Osteoblast (primary cell): Measurements from ENCODE around the gene FLCN. TPM values are rescaled to one million over a fixed set of nuclear protein-coding genes. Genes with fewer than 3 reads are reported as not detected.
"Not testable (repeated sequence)": the region's sequence is repeated elsewhere in the genome, so short reads cannot be mapped to it uniquely, and the experiment has no call there.

ENCODE experiments used
- DNase-seq: peaks from one replicate; pipeline ENCODE4 v3.0.0; 2011; ENCODE audit warnings: low spot score, mixed read lengths; ENCODE audit not compliant: insufficient read length; ENCODE audit errors: missing footprints
- H2AFZ ChIP-seq: 2 replicates; pipeline ENCODE4 v1.6.0; 2011; ENCODE audit warnings: mild to moderate bottlenecking, low read length
- H3K27ac ChIP-seq: 2 replicates; pipeline ENCODE4 v1.5.1; 2011; ENCODE audit warnings: mild to moderate bottlenecking, low read depth, low read length, moderate library complexity
- H3K27me3 ChIP-seq: 2 replicates; pipeline ENCODE4 v1.6.0; 2012; ENCODE audit warnings: mild to moderate bottlenecking, control low read depth, inconsistent platforms, low read length, moderate library complexity; ENCODE audit not compliant: insufficient read depth
- H3K36me3 ChIP-seq: 2 replicates; pipeline ENCODE4 v1.5.1; 2011; ENCODE audit warnings: mild to moderate bottlenecking, low read length, control low read depth, moderate library complexity; ENCODE audit not compliant: insufficient read depth
- H3K4me1 ChIP-seq: 2 replicates; pipeline ENCODE4 v1.5.1; 2011; ENCODE audit warnings: mild to moderate bottlenecking, low read length, control low read depth, moderate library complexity; ENCODE audit not compliant: insufficient read depth
- H3K4me2 ChIP-seq: 2 replicates; pipeline ENCODE4 v1.6.0; 2011; ENCODE audit warnings: mild to moderate bottlenecking, low read length; ENCODE audit not compliant: insufficient read depth
- H3K4me3 ChIP-seq: fragments of 200-600 bp; sonication (generic); 3 replicates; pipeline ENCODE4 v1.5.1; 2012; ENCODE audit warnings: mild to moderate bottlenecking, low read length, inconsistent platforms; ENCODE audit not compliant: insufficient read depth
- H3K79me2 ChIP-seq: 2 replicates; pipeline ENCODE4 v1.6.0; 2012; ENCODE audit warnings: mild to moderate bottlenecking, low read length, control low read depth, inconsistent platforms; ENCODE audit not compliant: insufficient read depth
- H3K9me3 ChIP-seq: 2 replicates; pipeline ENCODE4 v1.5.1; 2011; ENCODE audit warnings: low read depth, low read length, control low read depth
- H4K20me1 ChIP-seq: 2 replicates; pipeline ENCODE4 v1.6.0; 2012; ENCODE audit warnings: mild to moderate bottlenecking, low read length, control low read depth; ENCODE audit not compliant: insufficient read depth
- total RNA-seq: library from RNA; depleted of rRNA; stranded (reverse); fragments of >200 nt; gene quantifications from 2 replicates; pipeline ENCODE4 v1.2.3, GENCODE V29; 2012
- TF ChIP-seq, protein P1 (sequence below): IDR thresholded peaks from 2 replicates; pipeline ENCODE4 v1.5.1; 2011; ENCODE audit warnings: mild to moderate bottlenecking, low read depth, low read length, moderate library complexity; ENCODE audit errors: extremely low read depth

Gene FLCN
- total RNA-seq, 1 donor, result 174 TPM

DNA sequence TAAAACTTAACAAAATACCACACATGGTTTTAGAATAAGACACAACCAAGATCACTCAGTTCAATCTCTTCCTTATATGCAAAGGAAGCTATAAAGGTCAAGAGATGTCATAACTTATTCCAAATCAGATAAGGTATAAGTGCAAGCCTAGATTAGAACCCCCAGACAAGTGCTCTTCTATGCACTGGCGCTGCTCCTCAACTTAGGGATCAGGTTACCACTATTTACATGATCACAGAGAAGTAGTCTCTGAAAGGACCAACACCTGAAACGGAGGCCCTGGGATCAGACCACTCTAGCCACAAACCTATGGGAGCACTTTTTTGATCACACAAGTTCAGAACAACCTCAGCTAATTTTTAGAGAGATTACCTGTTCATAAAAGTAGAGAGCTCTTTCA is 27.5 kb upstream of the FLCN start:
- Histone ChIP-seq H3K4me3 (no peak overlapping the region), H3K9me3 (no peaks in the 10 kb centered on the region), H3K36me3 (peaks cover 68% of the 10 kb centered on the region), H2AFZ (no peak overlapping the region), H3K4me2 (no peak overlapping the region), H3K79me2 (no peaks in the 10 kb centered on the region), H3K27ac (no peak overlapping the region), H3K27me3 (no peaks in the 10 kb centered on the region), H4K20me1 (peaks cover 3% of the 10 kb centered on the region), H3K4me1 (no peaks in the 10 kb centered on the region)
- TF ChIP-seq, protein P1, sequence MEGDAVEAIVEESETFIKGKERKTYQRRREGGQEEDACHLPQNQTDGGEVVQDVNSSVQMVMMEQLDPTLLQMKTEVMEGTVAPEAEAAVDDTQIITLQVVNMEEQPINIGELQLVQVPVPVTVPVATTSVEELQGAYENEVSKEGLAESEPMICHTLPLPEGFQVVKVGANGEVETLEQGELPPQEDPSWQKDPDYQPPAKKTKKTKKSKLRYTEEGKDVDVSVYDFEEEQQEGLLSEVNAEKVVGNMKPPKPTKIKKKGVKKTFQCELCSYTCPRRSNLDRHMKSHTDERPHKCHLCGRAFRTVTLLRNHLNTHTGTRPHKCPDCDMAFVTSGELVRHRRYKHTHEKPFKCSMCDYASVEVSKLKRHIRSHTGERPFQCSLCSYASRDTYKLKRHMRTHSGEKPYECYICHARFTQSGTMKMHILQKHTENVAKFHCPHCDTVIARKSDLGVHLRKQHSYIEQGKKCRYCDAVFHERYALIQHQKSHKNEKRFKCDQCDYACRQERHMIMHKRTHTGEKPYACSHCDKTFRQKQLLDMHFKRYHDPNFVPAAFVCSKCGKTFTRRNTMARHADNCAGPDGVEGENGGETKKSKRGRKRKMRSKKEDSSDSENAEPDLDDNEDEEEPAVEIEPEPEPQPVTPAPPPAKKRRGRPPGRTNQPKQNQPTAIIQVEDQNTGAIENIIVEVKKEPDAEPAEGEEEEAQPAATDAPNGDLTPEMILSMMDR, result no peak
- DNase-seq, result no peak

DNA sequence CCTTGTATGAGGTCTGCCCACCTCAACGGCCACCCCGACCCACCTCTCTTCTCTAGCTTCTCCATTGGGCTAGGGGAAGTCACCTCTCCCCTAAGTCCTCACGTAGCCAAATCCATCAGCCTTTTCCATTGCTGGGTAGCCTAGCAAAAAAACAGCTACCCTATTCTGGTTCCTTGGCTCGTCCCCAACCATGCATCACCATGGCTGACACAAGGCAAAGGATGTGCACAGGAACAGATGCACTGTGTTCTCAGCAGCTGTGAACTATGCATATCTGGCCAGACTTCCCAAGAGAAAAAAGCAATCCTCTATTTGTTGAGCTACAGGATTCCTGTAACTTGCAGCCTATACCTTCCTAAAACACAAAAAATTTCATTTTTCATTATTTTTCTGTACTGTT is 22.0 kb upstream of the FLCN start:
- Histone ChIP-seq H3K27me3 (no peaks in the 10 kb centered on the region), H3K36me3 (peaks cover 70% of the 10 kb centered on the region), H3K4me1 (no peaks in the 10 kb centered on the region), H3K27ac (no peak overlapping the region), H4K20me1 (no peaks in the 10 kb centered on the region), H3K79me2 (peaks cover 2% of the 10 kb centered on the region), H2AFZ (no peak overlapping the region), H3K4me3 (no peak overlapping the region), H3K4me2 (no peak overlapping the region), H3K9me3 (no peaks in the 10 kb centered on the region)
- TF ChIP-seq, protein P1, result no peak
- DNase-seq, result no peak

DNA sequence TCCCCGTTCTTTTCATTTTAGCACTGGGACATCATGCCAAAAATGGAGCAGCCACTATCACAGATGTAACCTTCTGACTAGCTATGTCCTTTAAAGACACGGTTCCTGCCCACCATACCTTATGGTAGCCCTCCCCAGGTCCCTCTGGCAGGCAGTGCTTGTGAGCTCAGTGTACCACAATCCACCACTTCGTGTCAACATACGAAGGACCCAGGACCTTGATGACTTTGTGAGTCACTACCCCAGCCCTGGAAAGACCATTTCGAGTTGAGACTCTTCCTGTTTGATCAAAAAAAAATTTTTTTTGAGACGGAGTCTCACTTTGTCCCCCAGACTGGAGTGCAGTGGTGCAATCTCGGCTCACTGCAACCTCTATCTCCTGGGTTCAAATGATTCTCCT is 21.0 kb upstream of the FLCN start:
- Histone ChIP-seq H3K79me2 (peaks cover 6% of the 10 kb centered on the region), H3K4me3 (no peak overlapping the region), H3K4me2 (no peak overlapping the region), H2AFZ (no peak overlapping the region), H3K4me1 (peaks cover 3% of the 10 kb centered on the region), H3K27me3 (no peaks in the 10 kb centered on the region), H3K27ac (no peak overlapping the region), H4K20me1 (no peaks in the 10 kb centered on the region), H3K36me3 (peaks cover 77% of the 10 kb centered on the region), H3K9me3 (no peaks in the 10 kb centered on the region)
- TF ChIP-seq, protein P1, result no peak
- no peak for DNase-seq

DNA sequence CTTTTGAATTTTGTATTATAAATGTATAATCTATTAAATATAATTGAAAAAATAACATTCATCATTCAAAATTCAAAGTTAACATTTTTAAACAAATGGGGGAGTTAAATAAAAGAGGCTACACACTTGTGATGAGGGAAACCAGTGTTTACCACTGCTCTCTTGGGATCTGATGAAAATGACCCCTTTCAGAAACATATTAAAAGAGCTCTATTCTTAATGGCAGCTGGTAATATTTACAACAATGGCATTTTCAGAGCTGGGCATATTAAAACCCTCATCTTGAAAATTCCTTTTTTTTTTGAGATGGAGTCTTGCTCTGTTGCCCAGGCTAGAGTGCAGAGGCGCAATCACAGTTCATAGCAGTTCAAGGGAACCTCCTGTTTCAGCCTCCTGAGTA is 19.3 kb upstream of the FLCN start:
- Histone ChIP-seq H3K36me3 (peaks cover 75% of the 10 kb centered on the region), H3K27me3 (no peaks in the 10 kb centered on the region), H2AFZ (no peak overlapping the region), H3K79me2 (peaks cover 6% of the 10 kb centered on the region), H3K4me2 (no peak overlapping the region), H3K9me3 (no peaks in the 10 kb centered on the region), H3K4me1 (peaks cover 3% of the 10 kb centered on the region), H3K27ac (no peak overlapping the region), H4K20me1 (no peaks in the 10 kb centered on the region), H3K4me3 (no peak overlapping the region)
- TF ChIP-seq, protein P1, result no peak
- DNase-seq, result no peak

DNA sequence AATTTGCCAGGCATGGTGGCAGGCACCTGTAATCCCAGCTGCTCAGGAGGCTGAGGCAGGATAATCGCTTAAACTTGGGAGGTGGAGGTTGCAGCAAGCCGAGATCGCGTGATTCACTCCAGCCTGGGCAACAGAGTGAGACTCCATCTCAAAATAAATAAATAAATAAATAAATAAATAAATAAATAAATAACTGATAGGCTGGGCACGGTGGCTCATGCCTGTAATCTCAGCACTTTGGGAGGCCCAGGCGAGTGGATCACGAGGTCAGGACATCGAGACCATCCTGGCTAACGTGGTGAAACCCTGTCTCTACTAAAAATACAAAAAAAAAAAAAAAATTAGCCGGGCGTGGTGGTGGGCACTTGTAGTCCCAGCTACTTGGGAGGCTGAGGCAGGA is 18.7 kb upstream of the FLCN start:
- H3K79me2 ChIP-seq, H3K27me3 ChIP-seq, H4K20me1 ChIP-seq, H3K4me2 ChIP-seq, H2AFZ ChIP-seq, H3K4me1 ChIP-seq, H3K27ac ChIP-seq, H3K9me3 ChIP-seq, DNase-seq, H3K4me3 ChIP-seq: not testable (repeated sequence)
- H3K36me3 ChIP-seq, result peaks cover 69% of the 10 kb centered on the region
